GM12878 (cell line): ENCODE results near the gene WDR93. TPM values are rescaled to one million over a fixed set of nuclear protein-coding genes. Genes with fewer than 3 reads are reported as not detected.
A peak's percentile ranks its signal among the peaks of the same experiment; 100 is the strongest.
"Not testable (repeated sequence)": the region's sequence is repeated elsewhere in the genome, so short reads cannot be mapped to it uniquely, and the experiment has no call there.

Experiments
- ATAC-seq: fragments of 200-7000 bp; cut with Tn5 transposase; 3 replicates; pipeline ENCODE4 v1.9.1; 2020; ENCODE audit warnings: mild to moderate bottlenecking, moderate library complexity
- BruUV-seq: library from RNA; stranded (reverse); fragments of 400-500 nt; replicated peaks from 2 replicates; lab custom pipeline; 2021; lab: Mats Ljungman, UMichigan
- CTCF ChIA-PET: fragments of 300-600 bp; sonication (Branson Sonifier 250); formaldehyde crosslinking; extraction: SDS; loops from one replicate; lab custom pipeline; 2021; ENCODE audit warnings: inconsistent platforms; lab: Yijun Ruan, JAX
- POLR2A ChIA-PET: fragments of 350-600 bp; formaldehyde crosslinking; extraction: SDS; loops from one replicate; lab custom pipeline; 2021; ENCODE audit warnings: inconsistent platforms; lab: Charles Lee
- RAD21 ChIA-PET: fragments of 300-600 bp; sonication (Branson Sonifier 250); formaldehyde crosslinking; loops from one replicate; lab custom pipeline; 2023; ENCODE audit warnings: antibody characterized with exemption; ENCODE audit not compliant: unreplicated experiment; lab: Charles Lee
- SMC1A ChIA-PET: fragments of 300-600 bp; sonication (Branson Sonifier 250); formaldehyde crosslinking; loops from one replicate; lab custom pipeline; 2023; ENCODE audit not compliant: unreplicated experiment, uncharacterized antibody; lab: Charles Lee
- DNase-seq: peaks from one replicate; pipeline ENCODE4 v3.0.0-alpha.2; 2011; ENCODE audit warnings: low read depth, low spot score
- FAIRE-seq: peaks from 3 replicates; lab custom pipeline; 2011; peaks lifted over from hg19 to GRCh38; lab: Jason Lieb, UNC
- H2AFZ ChIP-seq: 2 replicates; pipeline ENCODE4 v1.6.0; 2011; ENCODE audit warnings: low read depth, low read length, control low read depth; ENCODE audit not compliant: control insufficient read depth
- H3K27ac ChIP-seq: 2 replicates; pipeline ENCODE4 v1.5.1; 2011; ENCODE audit warnings: control low read depth; ENCODE audit not compliant: control insufficient read depth, insufficient read depth
- H3K27me3 ChIP-seq, 2 experiments: replicated peaks in 1 of 2; 2 replicates each; pipeline versions ENCODE4 v1.6.0 to v1.6.1; 2011; ENCODE audit warnings: low read length in 1 of 2; ENCODE audit not compliant: control insufficient read depth in 2 of 2, insufficient read depth in 2 of 2
- H3K36me3 ChIP-seq, 2 experiments: 2 replicates each; pipeline ENCODE4 v1.5.1; 2011; ENCODE audit warnings: low read length in 1 of 2; ENCODE audit not compliant: control insufficient read depth in 2 of 2, insufficient read depth in 2 of 2
- H3K4me1 ChIP-seq: 2 replicates; pipeline ENCODE4 v1.6.1; 2011; ENCODE audit warnings: mild to moderate bottlenecking, low read length, moderate library complexity, mixed read lengths; ENCODE audit not compliant: control insufficient read depth, insufficient read depth
- H3K4me2 ChIP-seq: 2 replicates; pipeline ENCODE4 v1.6.0; 2011; ENCODE audit warnings: control low read depth; ENCODE audit not compliant: control insufficient read depth, insufficient read depth
- H3K4me3 ChIP-seq: fragments of 200-600 bp; sonication (generic); 2 replicates; pipeline ENCODE4 v1.5.1; 2016
- H3K79me2 ChIP-seq: 2 replicates; pipeline ENCODE4 v1.6.0; 2011; ENCODE audit warnings: low read length; ENCODE audit not compliant: control insufficient read depth, insufficient read depth
- H3K9ac ChIP-seq: 2 replicates; pipeline ENCODE4 v1.8.0; 2011; ENCODE audit warnings: low read length, control low read depth, mixed read lengths; ENCODE audit not compliant: control insufficient read depth, insufficient read depth
- H3K9me3 ChIP-seq: replicated peaks from 3 replicates; pipeline ENCODE4 v1.5.1; 2011; ENCODE audit warnings: mild to moderate bottlenecking, low read length; ENCODE audit not compliant: control insufficient read depth, insufficient read depth
- H4K20me1 ChIP-seq: 2 replicates; pipeline ENCODE4 v1.6.0; 2011; ENCODE audit not compliant: control insufficient read depth, insufficient read depth
- ATF3 ChIP-seq: IDR thresholded peaks from 2 replicates; pipeline ENCODE4 v1.6.1; 2011; ENCODE audit warnings: low read depth, mild to moderate bottlenecking, low read length, moderate library complexity, borderline replicate concordance; ENCODE audit errors: extremely low read depth
- CREB1 ChIP-seq: IDR thresholded peaks from 2 replicates; pipeline ENCODE4 v1.6.1; 2012; ENCODE audit warnings: low read depth, mild to moderate bottlenecking, inconsistent platforms
- CTCF ChIP-seq, 3 experiments: IDR thresholded peaks in 2 of 3; conservative IDR thresholded peaks in 1 of 3; 2 replicates each; pipeline ENCODE4 v1.5.1; 2011; ENCODE audit warnings: low read depth in 3 of 3, low read length in 3 of 3, mild to moderate bottlenecking in 3 of 3, control low read depth in 2 of 3, moderate library complexity in 2 of 3, inconsistent platforms in 1 of 3, mixed read lengths in 1 of 3; ENCODE audit not compliant: control insufficient read depth in 2 of 3, insufficient read depth in 1 of 3; ENCODE audit errors: extremely low read depth in 1 of 3
- E2F4 ChIP-seq: IDR thresholded peaks from 2 replicates; pipeline ENCODE4 v1.6.1; 2012; ENCODE audit warnings: low read depth, low read length, improper control_type of control experiment
- GABPA ChIP-seq: IDR thresholded peaks from 2 replicates; pipeline ENCODE4 v1.6.1; 2014; ENCODE audit warnings: antibody characterized with exemption, low read depth, mild to moderate bottlenecking, inconsistent platforms
- HCFC1 ChIP-seq: fragments of 150-350 bp; IDR thresholded peaks from 2 replicates; pipeline ENCODE4 v1.6.1; 2014; ENCODE audit warnings: low read length
- JUND ChIP-seq: IDR thresholded peaks from 2 replicates; pipeline ENCODE4 v1.6.1; 2012; ENCODE audit warnings: low read depth, mild to moderate bottlenecking, low read length, improper control_type of control experiment, moderate library complexity
- MTA3 ChIP-seq: IDR thresholded peaks from 2 replicates; pipeline ENCODE4 v1.6.1; 2012; ENCODE audit warnings: low read length, inconsistent platforms, borderline replicate concordance
- NRF1 ChIP-seq: conservative IDR thresholded peaks from 2 replicates; pipeline ENCODE4 v1.6.1; 2011; ENCODE audit warnings: mild to moderate bottlenecking, low read depth, low read length, improper control_type of control experiment
- RAD51 ChIP-seq: fragments of 450-650 bp; IDR thresholded peaks from 2 replicates; pipeline ENCODE4 v1.6.1; 2016; ENCODE audit warnings: moderate library complexity, mild to moderate bottlenecking, inconsistent platforms
- SP1 ChIP-seq: IDR thresholded peaks from one replicate; pipeline ENCODE4 v1.6.1; 2011; ENCODE audit warnings: low read depth, low read length
- SREBF1 ChIP-seq: IDR thresholded peaks from 2 replicates; pipeline ENCODE4 v1.6.1; 2012; ENCODE audit warnings: mild to moderate bottlenecking, low read length
- SREBF2 ChIP-seq: IDR thresholded peaks from 2 replicates; pipeline ENCODE4 v1.6.1; 2012; ENCODE audit warnings: mild to moderate bottlenecking, low read length
- SRF ChIP-seq, 2 experiments: IDR thresholded peaks; 2 replicates each; pipeline ENCODE4 v1.6.1; 2011; ENCODE audit warnings: low read depth in 2 of 2, low read length in 2 of 2, mild to moderate bottlenecking in 1 of 2, moderate library complexity in 1 of 2
- ZNF622 ChIP-seq: fragments of 450-650 bp; IDR thresholded peaks from 2 replicates; pipeline ENCODE4 v1.6.1; 2017; ENCODE audit warnings: mild to moderate bottlenecking, inconsistent platforms
- WGBS: methylation state at CpG from one replicate; pipeline ENCODE4 v1.1.6; 2016; ENCODE audit warnings: low lambda C conversion rate; ENCODE audit not compliant: insufficient replicate concordance, insufficient coverage; ENCODE audit errors: missing lambda C conversion rate; 5-methylcytosine and 5-hydroxymethylcytosine counted together
- in situ Hi-C: fragments of 300-500 bp; cut with MboI; formaldehyde crosslinking; loops from 9 replicates; pipeline ENCODE4 v1.14.3; 2018; ENCODE audit warnings: mixed read lengths
- intact Hi-C: fragments of 100-400 bp; cut with micrococcal nuclease; formaldehyde crosslinking; loops from one replicate; pipeline ENCODE4 v1.14.2; 2022; ENCODE audit not compliant: unreplicated experiment
- polyA plus RNA-seq, 11 experiments: library from polyadenylated mRNA; depleted of rRNA in 4 of 11; unstranded in 6 of 11; stranded (reverse) in 5 of 11; fragments of >200 nt; fragmentation: Nextera tagmentation in 4 of 11; fragmentation: Illumina TruSeq in 1 of 11; extraction: Ambion mirVana in 4 of 11; extraction: Trizol in 1 of 11; gene quantifications; 1 replicate in 1 of 11; 2 replicates in 10 of 11; pipeline versions ENCODE4 v1.2.1 to v1.2.3, GENCODE V29; 2011 to 2016; ENCODE audit warnings: inconsistent platforms in 2 of 11, missing spikeins in 2 of 11, low read depth in 1 of 11
- total RNA-seq, 4 experiments: library from RNA; depleted of rRNA in 3 of 4; stranded (reverse); fragments of >200 nt in 3 of 4; fragmentation: Illumina TruSeq in 1 of 4; extraction: Trizol in 1 of 4; gene quantifications; 2 replicates each; pipeline versions ENCODE4 v1.2.1 to v1.2.3, GENCODE V29; 2013 to 2021

The WDR93 gene
- total and polyA plus RNA-seq, 10 of the 15 experiments (the other 5 are each of a cell fraction or from before 2014, with no cell fraction given): not detected

- CTCF ChIA-PET: not testable (repeated sequence)
Observed at GRCh38 chr15:89689930-89690275, 708 bp upstream of the WDR93 start.

GRCh38 chr15:89693091-89693490 lies 2.5 kb downstream of the WDR93 start:
- no TSS peak for BruUV-seq
- H3K79me2 ChIP-seq: no peaks in the 10 kb centered on the region
- no peak for FAIRE-seq
- no peak overlapping the region for H3K27ac ChIP-seq
- ChIA-PET SMC1A (no interaction called here), RAD21 (no interaction called here), CTCF (no interaction called here), POLR2A (no interaction called here)
- 2% methylated on average over 2 of the region's 2 CpGs for WGBS
- H3K9me3 ChIP-seq: no peaks in the 10 kb centered on the region
- no peak overlapping the region for H2AFZ ChIP-seq
- H3K4me2 ChIP-seq: no peak overlapping the region
- no peak for DNase-seq
- no peaks in the 10 kb centered on the region; a peak in 1 of 4 replicates for H3K27me3 ChIP-seq
- H3K36me3 ChIP-seq: no peaks in the 10 kb centered on the region
- in situ Hi-C loops: no loop called here
- H4K20me1 ChIP-seq: no peaks in the 10 kb centered on the region
- H3K9ac ChIP-seq: no peak overlapping the region
- intact Hi-C loops: no loop called here
- no peak for ATAC-seq
- H3K4me3 ChIP-seq: no peak overlapping the region
- no peaks in the 10 kb centered on the region for H3K4me1 ChIP-seq
- no peak for TF ChIP-seq E2F4
- no peak for TF ChIP-seq ZNF622
- no peak for TF ChIP-seq ATF3
- no peak for TF ChIP-seq CTCF (IDR thresholded peaks at IDR 0.05 in 2 of 3, conservative IDR thresholded peaks at IDR 0.05 in 1 of 3; ENCODE audit: control insufficient read depth in 2 of 3, extremely low read depth in 1 of 3, insufficient read depth in 1 of 3, low read depth in 3 of 3, low read length in 3 of 3)
- TF ChIP-seq SREBF1: no peak
- no peak for TF ChIP-seq SP1
- TF ChIP-seq JUND: no peak
- TF ChIP-seq MTA3: no peak
- TF ChIP-seq SREBF2: no peak
- no peak for TF ChIP-seq NRF1
- no peak for TF ChIP-seq RAD51
- TF ChIP-seq CREB1: no peak
- no peak for TF ChIP-seq GABPA
- TF ChIP-seq HCFC1: no peak
- TF ChIP-seq SRF (IDR thresholded peaks at IDR 0.05; ENCODE audit: low read depth in 2 of 2, low read length in 2 of 2): no peak

More at GRCh38 chr15:89689930-89690275, 708 bp upstream of the WDR93 start:
- H3K36me3 ChIP-seq, BruUV-seq, H3K79me2 ChIP-seq, in situ Hi-C loops, H3K9me3 ChIP-seq, H3K27ac ChIP-seq, H3K27me3 ChIP-seq, SMC1A ChIA-PET, RAD21 ChIA-PET, DNase-seq, ATAC-seq, POLR2A ChIA-PET, H4K20me1 ChIP-seq, H3K4me1 ChIP-seq, intact Hi-C loops, FAIRE-seq: not testable (repeated sequence)
- Histone ChIP-seq H3K4me2 (peak overlapping the region; percentile 78), H2AFZ (peak overlapping the region; percentile 99), H3K9ac (peak overlapping the region; percentile 49), H3K4me3 (peak overlapping the region; percentile 95)
- 44% methylated on average over 15 of the region's 15 CpGs for WGBS
